HEK293 (cell line): ENCODE measurements around the gene TRIM34.
"Not testable (repeated sequence)": the region's sequence is repeated elsewhere in the genome, so short reads cannot be mapped to it uniquely, and the experiment has no call there.

Experiments
- CTCF ChIA-PET: fragments of 350-600 bp; formaldehyde crosslinking; extraction: SDS; loops from one replicate; lab custom pipeline; 2021; ENCODE audit warnings: antibody characterized with exemption; lab: Yijun Ruan, JAX
- POLR2A ChIA-PET: fragments of 300-600 bp; formaldehyde crosslinking; extraction: SDS; loops from one replicate; lab custom pipeline; 2020; ENCODE audit warnings: antibody characterized with exemption, inconsistent platforms; lab: Yijun Ruan, JAX
- H3K27ac ChIP-seq: fragments of 200-500 bp; sonication (Bioruptor generic); 2 replicates; pipeline ENCODE4 v1.5.1; 2014; ENCODE audit warnings: low read depth, low read length, control low read depth, inconsistent platforms; ENCODE audit errors: extremely low read depth
- H3K36me3 ChIP-seq, 2 experiments: fragments of 200-500 bp in 1 of 2; sonication (Bioruptor generic) in 1 of 2; 1 replicate in 1 of 2; 2 replicates in 1 of 2; pipeline ENCODE4 v1.5.1; 2014 to 2017; ENCODE audit warnings: inconsistent platforms in 2 of 2, low read length in 2 of 2; ENCODE audit not compliant: control insufficient read depth in 2 of 2, insufficient read depth in 1 of 2
- H3K4me1 ChIP-seq: fragments of 200-500 bp; sonication (Bioruptor generic); 2 replicates; pipeline ENCODE4 v1.5.1; 2014; ENCODE audit warnings: mild to moderate bottlenecking, low read length, inconsistent platforms; ENCODE audit not compliant: control insufficient read depth, insufficient read depth
- H3K4me3 ChIP-seq: 2 replicates; pipeline ENCODE4 v1.5.1; 2011; ENCODE audit warnings: low read depth, mild to moderate bottlenecking, control low read depth, low read length, moderate library complexity
- H3K9me3 ChIP-seq: fragments of 200-500 bp; sonication (Bioruptor generic); 2 replicates; pipeline ENCODE4 v1.5.1; 2014; ENCODE audit warnings: low read depth, low read length, inconsistent platforms; ENCODE audit not compliant: control insufficient read depth, insufficient read depth
- PRDM1 ChIP-seq: fragments of 450-650 bp; formaldehyde crosslinking; IDR thresholded peaks from 2 replicates; pipeline ENCODE4; 2016; ENCODE audit warnings: missing biosample characterization, missing genetic modification characterization
- PRDM10 ChIP-seq: fragments of 450-650 bp; formaldehyde crosslinking; IDR thresholded peaks from 2 replicates; pipeline ENCODE4 v1.5.1; 2016; ENCODE audit warnings: missing biosample characterization, missing genetic modification characterization
- ZNF112 ChIP-seq: fragments of 450-650 bp; formaldehyde crosslinking; IDR thresholded peaks from 2 replicates; pipeline ENCODE4 v1.5.0; 2017; ENCODE audit warnings: missing biosample characterization, missing genetic modification characterization
- ZNF16 ChIP-seq: fragments of 450-650 bp; formaldehyde crosslinking; IDR thresholded peaks from 2 replicates; pipeline ENCODE4 v1.5.1; 2016; ENCODE audit warnings: low read depth, missing biosample characterization, missing genetic modification characterization
- ZNF248 ChIP-seq: fragments of 450-650 bp; formaldehyde crosslinking; IDR thresholded peaks from 2 replicates; pipeline ENCODE4 v1.5.1; 2017; ENCODE audit warnings: missing biosample characterization, missing genetic modification characterization
- ZNF416 ChIP-seq: fragments of 450-650 bp; formaldehyde crosslinking; IDR thresholded peaks from 2 replicates; pipeline ENCODE4 v1.5.1; 2016; ENCODE audit warnings: missing biosample characterization, missing genetic modification characterization
- ZNF501 ChIP-seq: fragments of 450-650 bp; formaldehyde crosslinking; IDR thresholded peaks from 2 replicates; pipeline ENCODE4 v1.5.1; 2016; ENCODE audit warnings: missing biosample characterization, missing genetic modification characterization
- ZNF521 ChIP-seq: fragments of 450-650 bp; formaldehyde crosslinking; IDR thresholded peaks from 2 replicates; pipeline ENCODE4 v1.5.1; 2017; ENCODE audit warnings: missing biosample characterization, mild to moderate bottlenecking, missing genetic modification characterization
- ZNF660 ChIP-seq: fragments of 450-650 bp; IDR thresholded peaks from 2 replicates; pipeline ENCODE4 v1.5.1; 2018; ENCODE audit warnings: missing biosample characterization, mild to moderate bottlenecking, missing genetic modification characterization
- ZNF664 ChIP-seq: fragments of 450-650 bp; formaldehyde crosslinking; IDR thresholded peaks from 2 replicates; pipeline ENCODE4 v1.5.1; 2016; ENCODE audit warnings: missing biosample characterization, missing genetic modification characterization
- ZNF670 ChIP-seq: fragments of 450-650 bp; formaldehyde crosslinking; IDR thresholded peaks from 2 replicates; pipeline ENCODE4 v1.5.1; 2016; ENCODE audit warnings: missing biosample characterization, missing genetic modification characterization, low read depth
- TF ChIP-seq, protein P1 (sequence below): sonication (generic); formaldehyde crosslinking; IDR thresholded peaks from 2 replicates; pipeline ENCODE4 v1.8.1; 2022; ENCODE audit warnings: mild to moderate bottlenecking, moderate library complexity, missing genetic modification reagents
- TF ChIP-seq, protein P2 (sequence below): fragments of 450-650 bp; formaldehyde crosslinking; IDR thresholded peaks from 2 replicates; pipeline ENCODE4 v1.5.1; 2016; ENCODE audit warnings: missing biosample characterization, missing genetic modification characterization, borderline replicate concordance

The TRIM34 gene

GRCh38 chr11:5679811-5680210 lies 55.0 kb downstream of the TRIM34 start:
- CTCF ChIA-PET = no interaction called here

DNA sequence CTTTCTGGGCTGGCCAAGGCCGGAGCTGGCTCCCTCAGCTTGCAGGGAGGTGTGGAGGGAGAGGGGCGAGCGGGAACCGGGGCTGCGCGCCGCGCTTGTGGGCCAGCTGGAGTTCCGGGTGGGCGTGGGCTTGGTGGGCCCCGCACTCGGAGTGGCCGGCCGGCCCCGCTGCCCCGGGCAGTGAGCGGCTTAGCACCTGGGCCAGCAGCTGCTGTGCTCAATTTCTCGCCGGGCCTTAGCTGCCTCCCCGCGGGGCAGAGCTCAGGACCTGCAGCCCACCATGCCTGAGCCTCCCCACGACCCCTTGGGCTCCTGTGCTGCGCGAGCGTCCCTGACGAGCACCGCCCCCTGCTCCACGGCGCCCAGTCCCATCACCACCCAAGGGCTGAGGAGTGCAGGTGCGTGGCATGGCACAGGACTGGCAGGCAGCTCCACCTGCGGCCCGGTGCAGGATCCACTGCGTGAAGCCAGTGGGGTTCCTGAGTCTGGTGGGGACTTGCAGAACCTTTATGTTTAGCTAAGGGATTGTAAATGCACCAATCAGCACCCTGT lies 58.2 kb downstream of the TRIM34 start:
- POLR2A ChIA-PET, CTCF ChIA-PET: not testable (repeated sequence)
- H3K36me3 ChIP-seq = peaks cover 0 to 21% of the 10 kb centered on the region in 2 experiments; a peak in 1 of 3 replicates

More at GRCh38 chr11:5679811-5680210, 55.0 kb downstream of the TRIM34 start:
- no peak overlapping the region for H3K27ac ChIP-seq
- POLR2A ChIA-PET = no interaction called here
- H3K36me3 ChIP-seq = peaks cover 0 to 27% of the 10 kb centered on the region in 2 experiments; a peak in 1 of 3 replicates
- no peak for TF ChIP-seq ZNF660 (tag by site-specific recombination)
- TF ChIP-seq, protein P1, sequence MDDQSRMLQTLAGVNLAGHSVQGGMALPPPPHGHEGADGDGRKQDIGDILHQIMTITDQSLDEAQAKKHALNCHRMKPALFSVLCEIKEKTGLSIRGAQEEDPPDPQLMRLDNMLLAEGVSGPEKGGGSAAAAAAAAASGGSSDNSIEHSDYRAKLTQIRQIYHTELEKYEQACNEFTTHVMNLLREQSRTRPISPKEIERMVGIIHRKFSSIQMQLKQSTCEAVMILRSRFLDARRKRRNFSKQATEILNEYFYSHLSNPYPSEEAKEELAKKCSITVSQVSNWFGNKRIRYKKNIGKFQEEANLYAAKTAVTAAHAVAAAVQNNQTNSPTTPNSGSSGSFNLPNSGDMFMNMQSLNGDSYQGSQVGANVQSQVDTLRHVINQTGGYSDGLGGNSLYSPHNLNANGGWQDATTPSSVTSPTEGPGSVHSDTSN = no peak
- TF ChIP-seq, protein P2, sequence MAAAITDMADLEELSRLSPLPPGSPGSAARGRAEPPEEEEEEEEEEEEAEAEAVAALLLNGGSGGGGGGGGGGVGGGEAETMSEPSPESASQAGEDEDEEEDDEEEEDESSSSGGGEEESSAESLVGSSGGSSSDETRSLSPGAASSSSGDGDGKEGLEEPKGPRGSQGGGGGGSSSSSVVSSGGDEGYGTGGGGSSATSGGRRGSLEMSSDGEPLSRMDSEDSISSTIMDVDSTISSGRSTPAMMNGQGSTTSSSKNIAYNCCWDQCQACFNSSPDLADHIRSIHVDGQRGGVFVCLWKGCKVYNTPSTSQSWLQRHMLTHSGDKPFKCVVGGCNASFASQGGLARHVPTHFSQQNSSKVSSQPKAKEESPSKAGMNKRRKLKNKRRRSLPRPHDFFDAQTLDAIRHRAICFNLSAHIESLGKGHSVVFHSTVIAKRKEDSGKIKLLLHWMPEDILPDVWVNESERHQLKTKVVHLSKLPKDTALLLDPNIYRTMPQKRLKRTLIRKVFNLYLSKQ (tag by site-specific recombination) = no peak
- TF ChIP-seq, all 188 proteins: peak for 0
- Histone ChIP-seq H3K4me1 (no peaks in the 10 kb centered on the region), H3K4me3 (no peak overlapping the region), H3K9me3 (no peaks in the 10 kb centered on the region)

GRCh38 chr11:5683620-5684019 lies 58.8 kb downstream of the TRIM34 start:
- CTCF ChIA-PET = not testable (repeated sequence)

More for the DNA sequence above, 58.2 kb downstream of the TRIM34 start:
- not testable (repeated sequence) for H3K4me1 ChIP-seq, H3K4me3 ChIP-seq, H3K9me3 ChIP-seq, H3K27ac ChIP-seq

GRCh38 chr11:5684036-5684645 lies 59.3 kb downstream of the TRIM34 start:
- Histone ChIP-seq H3K27ac (peak overlapping the region; percentile 36; the same call in 1 of the 2 replicates), H3K4me1 (no peaks in the 10 kb centered on the region), H3K4me3 (peak overlapping the region; percentile 40), H3K36me3 (peaks cover 0 to 10% of the 10 kb centered on the region in 2 experiments; a peak in 1 of 3 replicates), H3K9me3 (no peaks in the 10 kb centered on the region)
- ChIA-PET POLR2A (interaction anchor here (1.2 kb wide), 1 partner anchor 13 kb away, joined by 3 read pairs; no protein-coding TSS in a partner anchor), CTCF (interaction anchor here (0.7 to 1.6 kb wide), 4 partner anchors 9 to 128 kb away, joined by 3 to 7 read pairs (median 4); no protein-coding TSS in a partner anchor)
- no peak for TF ChIP-seq ZNF248 (tag by site-specific recombination)
- TF ChIP-seq ZNF521 = no peak
- TF ChIP-seq ZNF416 = no peak
- TF ChIP-seq ZNF501 (tag by site-specific recombination) = no peak
- TF ChIP-seq ZNF670 (tag by site-specific recombination) = no peak
- TF ChIP-seq ZNF112 (tag by site-specific recombination) = no peak
- no peak for TF ChIP-seq ZNF664 (tag by site-specific recombination)
- TF ChIP-seq PRDM10 (tag by site-specific recombination) = no peak
- no peak for TF ChIP-seq PRDM1 (tag by site-specific recombination)
- TF ChIP-seq ZNF16 (tag by site-specific recombination) = no peak

More at GRCh38 chr11:5683620-5684019, 58.8 kb downstream of the TRIM34 start:
- H3K36me3 ChIP-seq = peaks cover 0 to 15% of the 10 kb centered on the region in 2 experiments; a peak in 1 of 3 replicates
- H3K27ac ChIP-seq, H3K4me3 ChIP-seq, H3K4me1 ChIP-seq, H3K9me3 ChIP-seq, POLR2A ChIA-PET: not testable (repeated sequence)
